GM18520 (cell line): ENCODE data around the gene SUSD4.

ENCODE experiments used
- ATAC-seq: cut with Tn5 transposase; IDR thresholded peaks from one replicate; pipeline ENCODE4 v1.9.1; 2021; ENCODE audit not compliant: unreplicated experiment

Gene SUSD4

GRCh38 chr1:223197923-223198627 is 165.9 kb downstream of the SUSD4 start:
- no peak for ATAC-seq

GRCh38 chr1:223189903-223190724 is 173.9 kb downstream of the SUSD4 start:
- ATAC-seq = peak; percentile 79

- no peak for ATAC-seq
These were observed 174.5 kb downstream of the SUSD4 start for GRCh38 chr1:223189525-223189902.

- no peak for ATAC-seq
These were observed 175.2 kb downstream of the SUSD4 start for GRCh38 chr1:223188618-223189356.

GRCh38 chr1:223186800-223187199 is 177.2 kb downstream of the SUSD4 start:
- no peak for ATAC-seq

GRCh38 chr1:223183268-223183862 is 180.6 kb downstream of the SUSD4 start:
- no peak for ATAC-seq

- ATAC-seq = no peak
These were observed 183.2 kb downstream of the SUSD4 start for GRCh38 chr1:223180731-223181321.

- ATAC-seq = no peak
These were observed 184.2 kb downstream of the SUSD4 start for GRCh38 chr1:223179786-223180185.

GRCh38 chr1:223179280-223179679 is 184.7 kb downstream of the SUSD4 start:
- ATAC-seq = no peak

GRCh38 chr1:223177681-223178080 is 186.3 kb downstream of the SUSD4 start:
- ATAC-seq = no peak

- no peak for ATAC-seq
These were observed 187.5 kb downstream of the SUSD4 start for GRCh38 chr1:223176437-223176836.

GRCh38 chr1:223175633-223176032 is 188.3 kb downstream of the SUSD4 start:
- no peak for ATAC-seq

GRCh38 chr1:223175032-223175431 is 188.9 kb downstream of the SUSD4 start:
- no peak for ATAC-seq
